Ascending aorta (tissue), 2 donors: ENCODE measurements around the gene INTS11. TPM values are rescaled to one million over a fixed set of nuclear protein-coding genes. Genes with fewer than 3 reads are reported as not detected.

ENCODE experiments used
- DNase-seq, 2 donors: peaks; one replicate each; pipeline ENCODE4 v3.0.0-alpha.2; 2019; ENCODE audit warnings: low spot score in 2 of 2
- H3K27ac ChIP-seq, 2 donors: fragments of 200-600 bp; sonication (generic); one replicate each; pipeline ENCODE4 v1.5.1; 2016 to 2017; ENCODE audit warnings: mild to moderate bottlenecking in 1 of 2
- H3K27me3 ChIP-seq: fragments of 200-600 bp; sonication (generic); one replicate; pipeline ENCODE4 v1.5.1; 2017
- H3K36me3 ChIP-seq, 2 donors: fragments of 200-600 bp; sonication (generic); one replicate each; pipeline ENCODE4 v1.5.1; 2016
- H3K4me1 ChIP-seq, 2 donors: fragments of 200-600 bp; sonication (generic); one replicate each; pipeline ENCODE4 v1.5.1; 2016 to 2017; ENCODE audit warnings: mild to moderate bottlenecking in 1 of 2
- H3K4me3 ChIP-seq, 2 donors: fragments of 200-600 bp; sonication (generic); one replicate each; pipeline ENCODE4 v1.5.1; 2016 to 2017; ENCODE audit warnings: mild to moderate bottlenecking in 1 of 2
- H3K9me3 ChIP-seq, 2 donors: fragments of 200-600 bp; sonication (generic); one replicate each; pipeline ENCODE4 v1.5.1; 2016
- intact Hi-C: fragments of 100-400 bp; cut with DNase I; formaldehyde crosslinking; loops from one replicate; pipeline ENCODE4 v1.15.1; 2023
- total RNA-seq: library from RNA; depleted of rRNA; stranded (reverse); fragments of >200 nt; gene quantifications from one replicate; pipeline ENCODE4 v1.1.0, GENCODE V29; 2016
- TF ChIP-seq, protein P1 (sequence below), 3 experiments: fragments of 200-600 bp in 2 of 3; fragments of 450-650 bp in 1 of 3; sonication (generic) in 2 of 3; IDR thresholded peaks; one replicate each; pipeline ENCODE4 v1.5.1; 2016 to 2019; ENCODE audit warnings: antibody characterized with exemption in 3 of 3, mild to moderate bottlenecking in 1 of 3, moderate library complexity in 1 of 3

Gene INTS11
- total RNA-seq, 1 donor from 2014 or later, result 214 TPM

DNA sequence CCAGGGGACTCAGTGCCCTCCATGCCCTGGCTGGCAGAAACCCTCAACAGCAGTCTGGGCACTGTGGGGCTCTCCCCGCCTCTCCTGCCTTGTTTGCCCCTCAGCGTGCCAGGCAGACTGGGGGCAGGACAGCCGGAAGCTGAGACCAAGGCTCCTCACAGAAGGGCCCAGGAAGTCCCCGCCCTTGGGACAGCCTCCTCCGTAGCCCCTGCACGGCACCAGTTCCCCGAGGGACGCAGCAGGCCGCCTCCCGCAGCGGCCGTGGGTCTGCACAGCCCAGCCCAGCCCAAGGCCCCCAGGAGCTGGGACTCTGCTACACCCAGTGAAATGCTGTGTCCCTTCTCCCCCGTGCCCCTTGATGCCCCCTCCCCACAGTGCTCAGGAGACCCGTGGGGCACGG is 3.8 kb upstream of the INTS11 start:
- TF ChIP-seq, protein P1, sequence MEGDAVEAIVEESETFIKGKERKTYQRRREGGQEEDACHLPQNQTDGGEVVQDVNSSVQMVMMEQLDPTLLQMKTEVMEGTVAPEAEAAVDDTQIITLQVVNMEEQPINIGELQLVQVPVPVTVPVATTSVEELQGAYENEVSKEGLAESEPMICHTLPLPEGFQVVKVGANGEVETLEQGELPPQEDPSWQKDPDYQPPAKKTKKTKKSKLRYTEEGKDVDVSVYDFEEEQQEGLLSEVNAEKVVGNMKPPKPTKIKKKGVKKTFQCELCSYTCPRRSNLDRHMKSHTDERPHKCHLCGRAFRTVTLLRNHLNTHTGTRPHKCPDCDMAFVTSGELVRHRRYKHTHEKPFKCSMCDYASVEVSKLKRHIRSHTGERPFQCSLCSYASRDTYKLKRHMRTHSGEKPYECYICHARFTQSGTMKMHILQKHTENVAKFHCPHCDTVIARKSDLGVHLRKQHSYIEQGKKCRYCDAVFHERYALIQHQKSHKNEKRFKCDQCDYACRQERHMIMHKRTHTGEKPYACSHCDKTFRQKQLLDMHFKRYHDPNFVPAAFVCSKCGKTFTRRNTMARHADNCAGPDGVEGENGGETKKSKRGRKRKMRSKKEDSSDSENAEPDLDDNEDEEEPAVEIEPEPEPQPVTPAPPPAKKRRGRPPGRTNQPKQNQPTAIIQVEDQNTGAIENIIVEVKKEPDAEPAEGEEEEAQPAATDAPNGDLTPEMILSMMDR (IDR thresholded peaks at IDR 0.05), result no peak
- H3K4me1 ChIP-seq, result peaks cover 8 to 16% of the 10 kb centered on the region in 2 donors
- peaks cover 13 to 21% of the 10 kb centered on the region in 2 donors for H3K36me3 ChIP-seq
- no peak overlapping the region for H3K27ac ChIP-seq
- no peak overlapping the region for H3K4me3 ChIP-seq
- intact Hi-C loops, result no loop called here
- H3K27me3 ChIP-seq, result no peaks in the 10 kb centered on the region
- H3K9me3 ChIP-seq, result no peaks in the 10 kb centered on the region
- no peak for DNase-seq

DNA sequence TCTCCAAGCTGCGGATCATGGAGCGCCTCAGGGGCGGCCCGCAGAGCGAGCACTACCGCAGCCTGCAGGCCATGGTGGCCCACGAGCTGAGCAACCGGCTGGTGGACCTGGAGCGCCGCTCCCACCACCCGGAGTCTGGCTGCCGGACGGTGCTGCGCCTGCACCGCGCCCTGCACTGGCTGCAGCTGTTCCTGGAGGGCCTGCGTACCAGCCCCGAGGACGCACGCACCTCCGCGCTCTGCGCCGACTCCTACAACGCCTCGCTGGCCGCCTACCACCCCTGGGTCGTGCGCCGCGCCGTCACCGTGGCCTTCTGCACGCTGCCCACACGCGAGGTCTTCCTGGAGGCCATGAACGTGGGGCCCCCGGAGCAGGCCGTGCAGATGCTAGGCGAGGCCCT is 2.8 kb upstream of the INTS11 start:
- intact Hi-C loops, result no loop called here
- DNase-seq, result no peak
- Histone ChIP-seq H3K4me3 (no peak overlapping the region), H3K9me3 (no peaks in the 10 kb centered on the region), H3K4me1 (peaks cover 8 to 22% of the 10 kb centered on the region in 2 donors), H3K27ac (no peak overlapping the region), H3K27me3 (no peaks in the 10 kb centered on the region), H3K36me3 (peaks cover 13 to 21% of the 10 kb centered on the region in 2 donors)
- TF ChIP-seq, protein P1 (IDR thresholded peaks at IDR 0.05), result no peak

DNA sequence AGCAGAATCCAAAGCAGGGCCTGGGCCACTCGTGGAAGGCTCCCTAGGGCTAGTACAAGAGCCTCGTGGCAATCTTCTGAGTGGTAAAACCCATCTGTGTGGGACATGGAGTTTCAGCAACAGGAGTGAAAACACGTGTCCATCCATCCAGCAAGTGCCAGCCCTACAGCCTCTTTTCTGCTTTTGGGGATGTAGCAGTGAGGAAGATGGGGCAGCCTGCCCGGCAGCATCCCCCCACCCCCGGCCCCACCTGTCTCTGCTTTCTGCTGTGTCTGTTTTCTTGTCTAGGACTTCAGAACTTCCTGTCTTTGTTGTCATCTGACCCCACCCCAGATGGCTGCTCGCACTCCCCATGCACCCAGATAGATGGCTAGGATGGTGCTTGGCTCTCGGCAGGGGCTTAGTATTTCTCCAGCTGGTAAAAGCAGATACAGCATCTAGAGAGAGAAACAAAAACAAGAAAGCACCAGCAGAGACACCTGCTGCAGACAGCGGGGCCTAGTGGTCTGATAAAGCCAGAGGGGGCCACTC is 1.7 kb upstream of the INTS11 start:
- H3K9me3 ChIP-seq, result no peaks in the 10 kb centered on the region
- no peak for DNase-seq
- intact Hi-C loops, result no loop called here
- peaks cover 8 to 30% of the 10 kb centered on the region in 2 donors for H3K4me1 ChIP-seq
- no peak overlapping the region for H3K27ac ChIP-seq
- H3K4me3 ChIP-seq, result peak overlapping the region; percentile 70 to 89
- H3K36me3 ChIP-seq, result peaks cover 13 to 27% of the 10 kb centered on the region in 2 donors
- TF ChIP-seq, protein P1 (IDR thresholded peaks at IDR 0.05), result no peak
- no peaks in the 10 kb centered on the region for H3K27me3 ChIP-seq

DNA sequence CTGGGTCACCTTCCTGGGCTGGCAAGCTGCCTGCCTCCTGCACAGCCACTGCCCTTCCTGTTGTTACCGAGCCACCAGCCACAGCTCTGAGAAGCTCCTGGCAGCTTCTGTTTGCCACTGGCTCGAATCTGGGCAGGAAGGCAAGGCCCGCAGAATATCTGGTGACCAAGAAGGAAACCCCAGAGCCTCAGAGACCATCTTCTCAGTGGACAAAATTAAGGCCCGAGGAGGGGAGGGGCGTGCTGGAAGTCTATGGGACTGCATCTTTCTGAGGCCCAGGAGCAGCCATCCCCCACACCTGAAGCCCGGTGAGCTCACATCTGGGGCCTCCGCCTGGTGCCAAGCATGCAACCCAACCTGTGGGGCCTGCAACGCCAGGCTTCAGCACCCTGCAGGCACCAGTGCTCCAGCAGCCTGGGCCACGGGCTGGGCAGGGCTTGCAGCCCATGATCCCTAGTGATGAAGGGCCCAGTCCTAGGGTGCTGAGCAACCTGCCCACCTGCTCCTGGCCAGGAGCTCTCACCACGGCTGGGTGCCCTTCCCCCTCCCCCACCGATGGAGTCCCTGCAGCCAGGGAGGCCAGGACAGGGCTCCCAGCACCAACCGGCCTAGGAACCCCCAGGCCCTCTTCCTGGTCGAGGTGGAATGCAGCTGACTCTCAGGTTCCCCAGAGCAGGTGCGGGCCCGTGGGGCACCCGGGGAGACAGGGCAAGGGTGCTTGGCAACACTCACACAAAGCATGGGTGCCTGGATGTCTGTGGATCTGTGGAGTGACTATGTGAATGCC is 1.0 kb upstream of the INTS11 start:
- Histone ChIP-seq H3K36me3 (peaks cover 13 to 28% of the 10 kb centered on the region in 2 donors), H3K27ac (peak overlapping the region; percentile 70 to 72), H3K9me3 (no peaks in the 10 kb centered on the region), H3K4me3 (peak overlapping the region; percentile 70 to 89), H3K4me1 (peaks cover 8 to 33% of the 10 kb centered on the region in 2 donors), H3K27me3 (no peaks in the 10 kb centered on the region)
- no peak for DNase-seq
- TF ChIP-seq, protein P1 (IDR thresholded peaks at IDR 0.05), result no peak
- intact Hi-C loops, result loop anchor here (2.0 kb wide), 1 partner anchor 17 kb away; the partner anchor contains the start of gene PUSL1

DNA sequence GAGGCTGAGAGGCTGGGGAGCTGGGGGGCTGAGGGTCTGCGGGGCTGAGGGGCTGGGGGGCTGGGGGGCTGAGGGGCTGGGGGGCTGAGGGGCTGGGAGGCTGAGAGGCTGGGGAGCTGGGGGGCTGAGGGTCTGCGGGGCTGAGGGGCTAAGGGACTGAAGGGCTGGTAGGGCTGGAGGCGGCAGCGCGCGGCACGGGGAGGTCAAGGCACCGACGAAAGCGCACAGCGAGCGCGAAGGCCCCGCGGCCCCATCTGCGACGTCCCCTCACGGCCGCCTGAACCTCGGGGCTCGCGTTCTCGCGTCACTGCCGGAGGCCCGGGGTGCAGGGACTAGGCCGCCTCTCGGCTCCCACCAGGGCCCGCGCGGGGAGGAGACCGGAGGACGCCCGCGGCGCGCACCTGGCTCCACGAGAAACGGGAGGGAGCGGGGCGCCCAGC is 356 bp downstream of the INTS11 start:
- peaks cover 27 to 40% of the 10 kb centered on the region in 2 donors for H3K36me3 ChIP-seq
- peak overlapping the region; percentile 70 to 89 for H3K4me3 ChIP-seq
- peaks cover 8 to 33% of the 10 kb centered on the region in 2 donors for H3K4me1 ChIP-seq
- peak overlapping the region; percentile 72 to 76 for H3K27ac ChIP-seq
- DNase-seq, result no peak
- H3K9me3 ChIP-seq, result no peaks in the 10 kb centered on the region
- intact Hi-C loops, result loop anchor here (1.0 to 2.0 kb wide), 3 partner anchors 15 to 75 kb away; partner anchors contain the start of genes CCNL2, DVL1 and PUSL1
- TF ChIP-seq, protein P1 (IDR thresholded peaks at IDR 0.05), result no peak
- H3K27me3 ChIP-seq, result no peaks in the 10 kb centered on the region
